Measurements from ENCODE around the gene TTLL5.

DNA sequence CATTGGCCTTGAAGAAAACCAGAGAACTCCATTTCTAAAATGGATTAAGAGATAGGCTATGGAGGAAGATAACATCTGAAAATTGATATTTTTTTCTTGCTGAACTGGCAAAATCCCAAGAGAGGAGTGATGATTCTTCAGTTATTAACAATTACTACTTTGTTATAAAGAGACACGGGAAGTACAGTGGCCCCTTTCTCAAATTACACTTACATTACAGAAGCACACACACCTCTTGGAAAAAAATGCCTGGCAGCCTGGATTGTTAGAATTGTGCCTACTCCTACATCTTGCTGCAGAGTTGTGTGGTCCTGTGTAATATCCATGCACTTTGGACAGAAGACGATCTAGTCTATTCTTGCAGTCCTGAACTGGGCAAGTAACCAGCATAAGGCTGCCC is 249.0 kb downstream of the TTLL5 start:
- TF ChIP-seq SP1 (IDR thresholded peaks at IDR 0.05) (no peak), SUZ12 (IDR thresholded peaks at IDR 0.05) (no peak), TARDBP (IDR thresholded peaks at IDR 0.05) (no peak), ELF4 (IDR thresholded peaks at IDR 0.05) (no peak), NFRKB (IDR thresholded peaks at IDR 0.05) (no peak), FOXA1 (IDR thresholded peaks at IDR 0.05) (no peak), ARNT (IDR thresholded peaks at IDR 0.05) (no peak)
- TF ChIP-seq, protein P1, sequence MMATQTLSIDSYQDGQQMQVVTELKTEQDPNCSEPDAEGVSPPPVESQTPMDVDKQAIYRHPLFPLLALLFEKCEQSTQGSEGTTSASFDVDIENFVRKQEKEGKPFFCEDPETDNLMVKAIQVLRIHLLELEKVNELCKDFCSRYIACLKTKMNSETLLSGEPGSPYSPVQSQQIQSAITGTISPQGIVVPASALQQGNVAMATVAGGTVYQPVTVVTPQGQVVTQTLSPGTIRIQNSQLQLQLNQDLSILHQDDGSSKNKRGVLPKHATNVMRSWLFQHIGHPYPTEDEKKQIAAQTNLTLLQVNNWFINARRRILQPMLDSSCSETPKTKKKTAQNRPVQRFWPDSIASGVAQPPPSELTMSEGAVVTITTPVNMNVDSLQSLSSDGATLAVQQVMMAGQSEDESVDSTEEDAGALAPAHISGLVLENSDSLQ (IDR thresholded peaks at IDR 0.05): no peak

Measured in HEK293T (cell line).